ENCODE results near the gene CUL1.

CUL1 gene

DNA sequence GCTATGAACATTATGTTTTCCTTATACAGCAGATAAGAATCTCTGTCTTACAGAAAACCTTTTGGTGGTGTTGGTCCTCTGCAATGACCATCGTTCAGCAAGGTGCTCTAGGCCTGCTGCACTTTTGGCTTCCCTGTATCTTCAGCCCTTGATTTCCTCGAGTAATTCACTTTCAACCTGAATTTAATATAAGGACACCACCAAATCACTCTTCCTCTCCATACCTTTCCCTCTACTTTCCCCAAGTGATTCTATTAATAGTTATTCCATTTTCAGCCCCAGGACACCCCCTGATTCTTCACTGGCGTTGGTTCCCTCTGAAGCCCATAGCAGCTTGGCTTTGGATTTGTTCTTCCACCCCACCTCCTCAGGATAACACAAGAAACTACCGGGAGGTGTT lies 113.2 kb downstream of the CUL1 start:
- no peak for DNase-seq

DNA sequence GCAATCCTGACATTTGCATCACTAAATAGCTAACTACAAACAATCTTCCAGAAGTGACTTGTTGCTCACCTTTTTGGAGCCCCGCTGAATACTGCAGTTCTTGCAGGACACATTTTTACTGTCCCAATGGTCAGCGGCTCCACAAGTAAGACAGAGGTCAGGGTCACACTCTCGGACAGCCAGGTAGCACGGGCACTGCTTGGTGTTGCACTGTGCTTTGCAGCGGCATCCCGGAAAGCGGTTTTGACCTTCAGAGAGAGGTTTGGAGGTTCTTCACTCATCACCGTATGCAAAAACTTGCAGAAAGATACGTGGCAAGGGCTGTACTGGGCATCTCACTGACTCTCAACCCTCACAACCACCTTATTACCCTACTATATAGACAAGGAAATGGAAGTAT lies 115.2 kb downstream of the CUL1 start:
- no peak for DNase-seq

DNA sequence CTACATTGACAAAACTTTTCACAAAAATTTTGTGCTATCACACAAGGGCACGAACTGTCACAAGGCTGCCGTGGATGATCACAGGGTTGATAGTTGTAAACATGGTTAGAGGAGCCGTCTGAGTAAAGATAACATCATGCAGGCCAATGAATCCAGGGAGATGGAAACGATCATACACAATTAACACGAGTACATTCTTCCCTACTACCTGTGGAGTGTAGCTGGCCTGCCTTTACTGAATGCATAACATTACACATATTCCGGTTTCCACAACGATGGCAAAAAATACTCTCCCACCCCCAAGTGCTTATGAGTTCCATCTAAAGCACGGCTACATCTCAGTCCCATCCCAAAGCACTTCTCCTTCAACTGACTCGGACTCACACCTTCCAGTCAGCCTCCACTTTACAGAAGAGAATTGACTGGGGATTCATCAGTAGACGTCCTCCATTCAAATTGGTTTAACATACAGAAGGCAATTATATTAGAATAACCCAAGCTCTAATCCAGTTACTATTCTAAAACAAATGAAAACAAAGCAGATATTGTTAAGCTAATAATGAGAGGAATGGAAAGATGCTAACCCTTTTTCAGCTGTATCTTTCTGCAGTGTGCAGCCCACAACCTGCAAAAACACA lies 116.3 kb downstream of the CUL1 start:
- no peak for DNase-seq

DNA sequence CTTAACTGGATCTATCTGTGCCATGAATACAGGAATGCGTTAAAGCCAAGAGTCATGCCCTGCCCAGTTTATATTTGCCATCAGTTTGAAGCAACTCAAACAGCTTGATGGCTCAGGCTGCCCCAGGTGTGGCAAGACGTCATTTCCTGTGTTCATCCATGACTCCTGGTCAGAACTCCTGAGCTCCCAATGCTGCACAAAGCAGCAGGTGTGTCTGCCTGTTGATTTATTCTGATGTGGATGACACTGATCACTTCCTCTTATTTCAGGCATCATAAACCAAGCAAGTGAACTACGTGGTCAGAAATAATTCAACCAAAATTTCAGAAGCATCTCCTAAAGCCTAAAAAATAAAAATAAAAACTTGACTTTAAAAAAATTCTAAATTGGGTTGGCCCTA lies 116.9 kb downstream of the CUL1 start:
- DNase-seq: no peak

DNA sequence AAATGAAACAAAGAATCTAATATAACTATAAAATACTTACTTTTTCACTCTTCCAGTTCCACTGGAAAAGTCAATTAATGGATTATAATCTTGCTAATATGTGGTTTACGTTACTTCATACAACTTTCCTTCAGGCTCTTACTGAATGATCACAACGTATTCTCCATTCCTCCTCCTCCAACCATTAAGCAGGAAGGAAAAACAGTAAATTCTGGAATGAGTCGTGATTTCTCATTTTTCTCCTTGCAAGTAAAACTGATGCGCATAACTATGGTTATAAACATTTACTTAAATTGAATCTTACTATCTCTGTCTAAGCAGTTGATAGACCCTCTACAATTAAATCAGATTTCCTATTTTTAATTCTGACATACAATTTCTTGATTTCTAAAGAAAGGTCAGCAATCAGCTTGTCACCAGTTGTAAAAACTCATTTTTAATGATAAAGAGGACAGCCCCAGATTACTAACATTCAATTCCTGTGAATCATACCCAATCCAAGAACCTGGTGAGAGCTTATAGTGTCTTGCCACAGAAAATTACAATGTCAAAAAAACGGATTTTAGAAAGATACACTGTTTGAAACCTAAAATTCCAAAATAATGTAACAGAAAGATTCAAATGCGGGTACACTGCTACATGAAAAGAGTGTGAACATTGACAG lies 121.1 kb downstream of the CUL1 start:
- DNase-seq: peak; percentile 12

DNA sequence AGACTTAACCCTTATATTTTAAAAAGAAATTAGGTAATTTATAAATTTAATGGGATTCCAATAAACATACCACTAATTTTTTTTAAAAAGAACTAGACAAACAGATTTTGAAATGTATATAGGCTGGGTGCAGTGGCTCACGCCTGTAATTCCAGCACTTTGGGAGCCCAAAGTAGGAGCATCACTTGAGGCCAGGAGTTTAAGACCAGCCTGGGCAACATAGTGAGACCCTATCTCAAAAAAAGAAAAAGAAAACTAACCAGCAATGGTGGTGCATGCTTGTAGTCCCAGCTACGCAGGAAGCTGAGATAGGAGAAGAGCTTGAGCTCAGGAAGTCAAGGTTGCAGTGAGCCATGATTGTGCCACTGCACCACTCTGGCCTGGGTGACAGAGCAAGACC lies 122.7 kb downstream of the CUL1 start:
- DNase-seq: no peak

DNA sequence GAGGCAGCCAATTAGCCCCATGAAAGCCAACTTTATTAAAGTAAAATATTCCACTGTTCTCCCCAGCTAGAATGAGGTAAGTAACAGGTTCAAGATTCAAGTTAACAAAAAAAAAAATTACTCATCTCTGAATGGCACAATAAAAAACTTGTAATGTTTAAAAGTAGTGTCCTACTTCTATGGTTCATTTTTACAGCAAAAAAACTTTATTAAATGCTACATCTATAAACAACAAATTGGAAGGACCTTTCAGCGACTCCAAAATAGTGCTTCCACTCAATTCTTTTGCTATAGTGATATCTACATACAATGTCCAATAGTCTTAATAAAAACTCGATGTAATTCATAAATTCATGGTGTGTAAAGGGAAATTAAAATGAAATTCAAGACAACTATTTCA lies 126.2 kb downstream of the CUL1 start:
- no peak for DNase-seq

DNA sequence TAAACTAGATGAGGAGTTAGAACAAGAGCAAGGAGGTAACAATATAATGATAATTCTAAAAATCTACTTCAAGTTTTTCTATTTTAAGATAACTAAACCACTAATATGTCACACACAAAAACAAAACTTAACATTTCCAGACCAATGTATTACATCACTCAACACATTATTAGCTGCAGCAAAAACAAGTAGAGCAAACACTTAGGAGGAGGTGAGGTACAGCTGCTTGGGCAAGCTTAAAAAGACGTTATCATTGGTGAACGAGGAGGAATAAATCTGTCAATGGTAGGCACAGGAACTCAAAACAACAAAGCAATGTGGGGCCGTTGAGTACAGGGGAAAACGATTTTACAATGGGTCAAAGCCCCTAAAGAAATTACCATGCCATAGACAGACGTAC lies 126.6 kb downstream of the CUL1 start:
- no peak for DNase-seq

DNA sequence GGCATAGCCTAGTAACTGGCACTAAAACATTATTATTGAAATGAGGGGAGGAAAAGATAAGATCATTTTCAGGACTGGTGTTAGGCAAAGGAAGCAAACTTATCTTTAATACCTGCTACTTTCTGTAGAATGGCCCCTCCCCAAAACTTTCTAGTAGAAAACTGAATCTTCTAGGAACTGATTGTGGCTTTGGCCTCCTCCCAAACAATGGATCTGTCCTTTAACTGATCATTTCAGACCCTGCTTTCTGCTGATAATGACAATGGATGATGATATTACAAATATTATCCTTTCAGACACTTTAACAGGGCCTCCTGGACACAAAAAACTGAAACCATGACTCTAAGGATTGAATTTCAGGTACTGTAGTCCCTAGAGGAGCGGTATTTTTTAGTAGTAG lies 130.3 kb downstream of the CUL1 start:
- no peak for DNase-seq

DNA sequence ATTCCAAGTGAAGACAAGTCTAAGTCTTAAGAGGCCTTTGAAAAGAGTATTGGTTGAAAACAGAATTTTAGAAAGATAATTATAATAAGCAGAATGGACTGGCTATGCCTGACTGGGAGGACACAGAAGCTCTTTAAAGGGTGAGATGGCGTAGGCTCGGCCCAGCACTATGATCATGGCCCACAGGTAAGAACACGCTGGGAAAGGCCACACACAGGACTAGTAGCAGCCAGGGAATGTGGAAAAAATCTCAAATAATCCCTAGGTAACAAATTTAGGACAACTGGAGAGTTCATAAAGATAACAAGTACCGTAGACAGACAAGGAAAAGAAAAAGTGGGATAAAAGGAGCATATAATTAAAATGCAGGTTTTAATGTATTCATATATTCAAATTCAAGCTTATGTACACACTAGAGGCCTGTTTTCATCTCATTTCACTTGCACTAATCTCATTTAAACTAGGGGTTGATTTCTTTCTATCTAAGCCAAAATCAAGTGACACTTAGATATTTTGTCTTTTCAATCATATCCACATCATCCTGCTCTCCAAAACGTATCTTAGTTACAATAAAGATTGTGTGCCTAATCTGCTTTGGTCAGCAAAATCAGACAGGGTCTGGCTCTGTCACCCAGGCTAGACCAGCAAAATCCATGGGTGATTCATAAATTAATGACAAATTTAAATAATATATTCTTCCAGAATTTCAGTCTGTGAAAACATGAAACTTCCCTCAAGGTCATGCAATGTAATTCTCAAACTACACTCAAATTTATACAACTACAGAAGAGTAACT lies 132.4 kb downstream of the CUL1 start:
- DNase-seq: no peak

DNA sequence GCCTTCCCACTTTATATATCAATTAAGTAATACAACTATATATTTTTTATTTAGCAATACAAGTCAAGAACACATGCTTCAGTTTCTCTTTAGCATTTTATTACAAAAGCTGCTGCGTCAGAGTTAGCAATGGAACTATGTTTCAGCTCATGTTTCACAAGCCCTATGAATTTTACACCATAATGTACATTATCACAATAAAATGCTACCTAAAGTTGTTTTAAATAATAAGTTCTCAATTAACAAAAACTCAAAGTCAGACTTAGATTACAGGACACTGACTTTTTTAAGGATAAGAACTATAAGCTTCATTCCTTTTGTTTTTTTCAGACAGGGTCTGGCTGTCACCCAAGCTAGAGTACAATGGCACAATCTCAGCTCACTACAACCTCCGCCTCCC lies 133.1 kb downstream of the CUL1 start:
- DNase-seq: no peak

DNA sequence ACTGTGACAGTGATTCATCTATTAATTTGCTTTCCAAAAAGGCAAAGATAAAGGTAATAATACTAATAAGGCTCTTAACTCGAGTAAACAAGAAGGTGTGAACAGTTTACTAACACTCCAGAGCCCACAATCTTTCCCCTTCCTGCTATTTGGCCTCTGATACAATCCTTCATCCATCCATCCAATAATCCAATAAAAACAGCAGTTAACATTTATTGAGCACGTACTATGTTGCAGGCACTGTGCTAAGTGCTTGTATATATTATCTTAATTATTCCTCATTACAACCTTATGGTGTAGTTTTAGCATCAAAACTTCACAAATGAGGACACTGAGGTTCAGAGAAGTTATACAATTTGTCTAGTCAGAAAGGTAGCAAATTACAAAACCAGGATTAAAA lies 135.9 kb downstream of the CUL1 start:
- DNase-seq: no peak

DNA sequence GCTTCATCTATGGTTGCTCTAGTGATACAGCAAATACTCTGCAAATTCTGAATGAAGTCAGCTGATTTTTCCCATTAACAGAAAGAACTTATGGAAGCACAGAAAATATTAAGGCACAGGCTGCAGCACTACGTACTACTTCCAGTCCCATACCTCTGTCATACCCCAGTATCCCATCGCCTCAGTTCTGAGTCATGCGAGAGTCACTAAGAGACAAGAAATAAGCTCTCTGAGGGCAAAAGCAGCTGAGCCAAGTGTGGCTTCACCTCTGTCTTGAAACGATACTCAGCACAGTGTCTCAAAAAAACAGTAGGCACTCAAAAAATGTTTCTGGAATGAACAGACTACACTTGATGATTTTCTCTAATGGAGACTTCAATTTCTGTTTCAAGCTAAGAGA lies 137.2 kb downstream of the CUL1 start:
- DNase-seq: no peak

DNA sequence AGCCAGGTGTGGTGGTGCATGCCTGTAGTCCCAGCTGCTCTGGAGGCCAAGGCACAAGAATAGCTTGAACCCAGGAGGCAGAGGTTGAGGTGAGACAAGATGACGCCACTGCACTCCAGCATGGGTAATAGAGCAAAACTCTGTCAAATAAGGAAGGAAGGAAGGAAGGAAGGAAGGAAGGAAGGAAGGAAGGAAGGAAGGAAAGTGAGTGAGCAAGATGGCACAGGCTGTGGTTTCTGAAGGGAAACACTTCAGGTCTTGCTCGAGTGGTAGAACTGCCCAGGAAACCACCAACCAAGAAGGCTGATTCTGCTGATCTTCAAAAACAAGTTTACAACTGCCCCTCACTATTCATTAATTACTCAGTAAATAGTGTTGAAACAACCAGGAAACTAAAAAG lies 140.2 kb downstream of the CUL1 start:
- DNase-seq: no peak

DNA sequence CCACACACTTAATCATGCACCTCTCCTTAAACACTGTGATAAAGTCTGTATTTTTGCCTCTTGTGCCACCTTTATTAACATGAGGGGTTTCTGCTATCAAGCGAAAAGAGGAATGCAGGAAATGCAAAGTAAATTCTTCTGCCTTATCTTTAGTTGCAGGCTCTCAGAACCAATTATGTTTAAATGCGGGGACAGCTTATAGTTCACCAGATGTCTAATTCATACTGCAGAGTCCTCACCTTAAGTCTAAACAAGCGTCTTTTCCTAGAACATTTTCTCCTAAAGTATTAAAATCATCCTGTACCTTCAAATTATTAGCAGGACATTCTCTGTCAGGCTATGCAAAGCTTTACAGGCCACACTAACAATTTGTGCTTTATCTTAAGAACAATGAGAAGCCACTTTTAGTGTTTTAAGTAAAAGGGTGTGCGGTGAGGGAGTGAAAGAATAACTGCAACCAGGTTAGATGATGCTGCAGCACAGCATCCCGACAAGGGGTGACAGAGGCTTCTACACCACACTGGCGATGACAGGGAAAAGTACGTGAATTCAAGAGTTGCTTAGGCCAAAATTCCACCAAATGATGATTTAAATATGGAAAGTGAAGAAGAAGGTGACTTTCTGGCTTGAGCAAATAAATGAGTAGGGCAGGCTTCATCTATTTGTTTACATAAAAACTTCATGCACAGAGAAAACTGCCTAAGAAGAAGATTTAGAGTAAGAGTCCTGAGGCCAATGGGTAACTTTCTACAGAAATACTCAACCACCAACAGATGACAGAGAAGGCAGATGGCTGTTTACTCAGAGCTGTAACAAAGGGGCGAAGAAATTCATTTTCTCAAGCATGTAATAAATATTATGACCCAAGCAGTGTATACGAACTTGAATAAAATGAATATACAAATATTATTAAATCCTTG lies 149.4 kb downstream of the CUL1 start:
- no peak for DNase-seq

DNA sequence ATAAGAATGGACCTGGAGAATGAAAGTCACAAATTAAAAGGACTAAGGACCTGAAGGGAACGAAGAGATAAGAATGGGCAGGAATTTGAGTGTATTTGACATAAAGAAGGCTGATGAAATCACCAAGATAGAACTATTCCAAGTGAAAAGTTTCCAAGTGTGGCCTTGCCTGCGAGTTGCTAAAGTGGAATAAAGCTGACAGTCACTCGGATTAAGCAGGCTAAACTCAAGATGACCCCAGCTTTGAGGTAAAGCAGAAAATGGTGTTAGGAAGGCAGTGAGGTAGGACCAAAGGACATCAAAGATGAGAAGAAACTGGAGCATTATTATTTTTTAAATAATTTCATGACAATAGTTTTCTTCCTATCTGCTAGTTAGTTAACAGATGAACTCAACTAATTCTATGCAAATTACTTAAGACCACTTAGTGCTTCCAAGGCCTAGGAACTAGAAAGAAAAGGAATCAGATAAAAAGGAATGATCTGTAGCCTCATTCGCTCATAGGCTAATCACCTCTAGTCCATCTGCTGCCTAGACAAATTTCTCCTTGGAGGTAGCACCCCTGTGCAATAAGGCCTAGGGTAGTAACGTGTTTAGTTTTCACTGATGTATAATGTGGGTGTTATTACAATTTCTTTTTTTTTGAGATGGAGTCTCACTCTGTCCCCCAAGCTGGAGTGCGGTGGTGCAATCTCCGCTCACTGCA lies 150.8 kb downstream of the CUL1 start:
- no peak for DNase-seq

DNA sequence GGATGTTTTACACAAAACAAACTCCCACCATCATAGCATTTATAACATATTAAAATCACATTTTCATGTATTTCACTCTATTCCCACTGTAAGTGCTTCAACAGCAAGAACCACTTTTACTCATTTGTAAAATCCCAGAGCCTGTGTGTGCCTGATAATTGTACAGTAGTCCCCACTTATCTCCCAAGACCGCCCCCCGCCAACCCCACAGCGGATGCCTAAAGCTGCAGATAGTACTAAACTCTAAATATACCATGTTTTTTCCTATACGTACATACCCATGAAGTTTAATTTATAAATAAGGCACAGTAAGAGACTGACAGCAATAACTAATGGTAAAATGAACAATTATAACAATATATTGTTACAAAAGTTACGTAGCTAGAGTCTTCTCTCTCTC lies 151.9 kb downstream of the CUL1 start:
- no peak for DNase-seq
